Parathyroid adenoma (tissue), 2 donors: ENCODE measurements around the gene FNIP1.

Experiments used
- H2AFZ ChIP-seq: fragments of 300-600 bp; sonication (generic); one replicate; pipeline ENCODE4 v1.7.0; 2017; ENCODE audit warnings: antibody characterized with exemption, mild to moderate bottlenecking
- H3K27ac ChIP-seq: fragments of 300-600 bp; sonication (generic); one replicate; pipeline ENCODE4 v1.7.0; 2017
- H3K27me3 ChIP-seq: fragments of 300-600 bp; sonication (generic); one replicate; pipeline ENCODE4 v1.7.0; 2017; ENCODE audit warnings: low read length; ENCODE audit not compliant: control insufficient read depth, insufficient read depth
- H3K36me3 ChIP-seq: fragments of 300-600 bp; sonication (generic); one replicate; pipeline ENCODE4 v1.7.0; 2017; ENCODE audit warnings: low read length; ENCODE audit not compliant: control insufficient read depth, insufficient read depth
- H3K4me1 ChIP-seq: fragments of 300-600 bp; sonication (generic); one replicate; pipeline ENCODE4 v1.7.0; 2017; ENCODE audit warnings: control low read depth
- H3K4me2 ChIP-seq: fragments of 300-600 bp; sonication (generic); one replicate; pipeline ENCODE4 v1.7.0; 2017; ENCODE audit warnings: low read length
- H3K4me3 ChIP-seq: fragments of 300-600 bp; sonication (generic); one replicate; pipeline ENCODE4 v1.7.0; 2017; ENCODE audit warnings: low read depth, low read length
- H3K79me2 ChIP-seq: fragments of 300-600 bp; sonication (generic); one replicate; pipeline ENCODE4 v1.7.0; 2017; ENCODE audit warnings: control low read depth
- H3K9ac ChIP-seq: fragments of 300-600 bp; sonication (generic); one replicate; pipeline ENCODE4 v1.7.0; 2017; ENCODE audit warnings: mild to moderate bottlenecking
- H3K9me3 ChIP-seq: fragments of 300-600 bp; sonication (generic); one replicate; pipeline ENCODE4 v1.7.0; 2017; ENCODE audit warnings: low read length; ENCODE audit not compliant: control insufficient read depth
- TF ChIP-seq, protein P1 (sequence below): fragments of 300-600 bp; sonication (generic); IDR thresholded peaks from one replicate; pipeline ENCODE4 v1.7.0; 2017; ENCODE audit warnings: antibody characterized with exemption, mild to moderate bottlenecking
- donor health status: primary hyperparathyroidism.

Gene FNIP1

GRCh38 chr5:131644370-131644769, 152.4 kb downstream of the FNIP1 start:
- Histone ChIP-seq H3K79me2 (no peaks in the 10 kb centered on the region), H2AFZ (no peak overlapping the region), H3K27ac (no peak overlapping the region), H3K4me3 (no peak overlapping the region), H3K9me3 (no peaks in the 10 kb centered on the region), H3K4me1 (peaks cover 2% of the 10 kb centered on the region), H3K27me3 (no peaks in the 10 kb centered on the region), H3K9ac (no peak overlapping the region), H3K36me3 (no peaks in the 10 kb centered on the region), H3K4me2 (no peak overlapping the region)
- TF ChIP-seq, protein P1, sequence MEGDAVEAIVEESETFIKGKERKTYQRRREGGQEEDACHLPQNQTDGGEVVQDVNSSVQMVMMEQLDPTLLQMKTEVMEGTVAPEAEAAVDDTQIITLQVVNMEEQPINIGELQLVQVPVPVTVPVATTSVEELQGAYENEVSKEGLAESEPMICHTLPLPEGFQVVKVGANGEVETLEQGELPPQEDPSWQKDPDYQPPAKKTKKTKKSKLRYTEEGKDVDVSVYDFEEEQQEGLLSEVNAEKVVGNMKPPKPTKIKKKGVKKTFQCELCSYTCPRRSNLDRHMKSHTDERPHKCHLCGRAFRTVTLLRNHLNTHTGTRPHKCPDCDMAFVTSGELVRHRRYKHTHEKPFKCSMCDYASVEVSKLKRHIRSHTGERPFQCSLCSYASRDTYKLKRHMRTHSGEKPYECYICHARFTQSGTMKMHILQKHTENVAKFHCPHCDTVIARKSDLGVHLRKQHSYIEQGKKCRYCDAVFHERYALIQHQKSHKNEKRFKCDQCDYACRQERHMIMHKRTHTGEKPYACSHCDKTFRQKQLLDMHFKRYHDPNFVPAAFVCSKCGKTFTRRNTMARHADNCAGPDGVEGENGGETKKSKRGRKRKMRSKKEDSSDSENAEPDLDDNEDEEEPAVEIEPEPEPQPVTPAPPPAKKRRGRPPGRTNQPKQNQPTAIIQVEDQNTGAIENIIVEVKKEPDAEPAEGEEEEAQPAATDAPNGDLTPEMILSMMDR, result no peak

- Histone ChIP-seq H3K27ac (no peak overlapping the region), H2AFZ (no peak overlapping the region), H3K9ac (no peak overlapping the region), H3K9me3 (no peaks in the 10 kb centered on the region), H3K36me3 (no peaks in the 10 kb centered on the region), H3K79me2 (no peaks in the 10 kb centered on the region), H3K4me3 (no peak overlapping the region), H3K4me1 (peaks cover 8% of the 10 kb centered on the region), H3K27me3 (no peaks in the 10 kb centered on the region), H3K4me2 (no peak overlapping the region)
- TF ChIP-seq, protein P1, result no peak
Measured at GRCh38 chr5:131641494-131641893, 155.3 kb downstream of the FNIP1 start.

GRCh38 chr5:131640043-131640856, 156.6 kb downstream of the FNIP1 start:
- Histone ChIP-seq H2AFZ (no peak overlapping the region), H3K27me3 (no peaks in the 10 kb centered on the region), H3K4me3 (no peak overlapping the region), H3K79me2 (no peaks in the 10 kb centered on the region), H3K4me2 (no peak overlapping the region), H3K36me3 (no peaks in the 10 kb centered on the region), H3K27ac (no peak overlapping the region), H3K9ac (no peak overlapping the region), H3K9me3 (no peaks in the 10 kb centered on the region), H3K4me1 (peaks cover 15% of the 10 kb centered on the region)
- TF ChIP-seq, protein P1, result no peak

- Histone ChIP-seq H3K79me2 (peaks cover 3% of the 10 kb centered on the region), H3K36me3 (no peaks in the 10 kb centered on the region), H3K4me3 (no peak overlapping the region), H3K9me3 (no peaks in the 10 kb centered on the region), H3K27me3 (no peaks in the 10 kb centered on the region), H3K27ac (no peak overlapping the region), H2AFZ (no peak overlapping the region), H3K4me2 (no peak overlapping the region), H3K4me1 (peaks cover 16% of the 10 kb centered on the region), H3K9ac (no peak overlapping the region)
- TF ChIP-seq, protein P1, result no peak
Measured at GRCh38 chr5:131639148-131639547, 157.7 kb downstream of the FNIP1 start.

DNA sequence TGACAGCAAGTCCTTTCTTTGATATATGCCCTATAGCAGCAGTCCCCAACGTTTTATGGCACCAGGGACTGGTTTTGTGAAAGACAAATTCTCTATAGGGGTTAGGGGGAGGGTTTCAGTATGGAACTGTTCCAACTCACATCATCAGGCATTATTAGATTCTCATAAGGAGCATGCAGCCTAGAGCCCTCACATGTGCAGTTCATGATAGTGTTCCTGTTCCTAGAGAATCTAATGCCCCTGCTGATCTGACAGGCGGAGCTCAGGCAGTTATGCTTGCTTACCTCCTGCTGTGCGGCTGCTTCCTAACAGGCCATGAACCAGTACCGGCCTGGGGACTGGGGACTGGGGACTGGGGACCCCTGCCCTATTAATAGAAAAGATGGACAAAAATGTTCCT, 159.1 kb downstream of the FNIP1 start:
- H2AFZ ChIP-seq, result no peak overlapping the region
- H3K4me2 ChIP-seq, result no peak overlapping the region
- H3K27me3 ChIP-seq, result no peaks in the 10 kb centered on the region
- H3K9ac ChIP-seq, result no peak overlapping the region
- TF ChIP-seq, protein P1, result no peak
- peaks cover 18% of the 10 kb centered on the region for H3K4me1 ChIP-seq
- no peak overlapping the region for H3K4me3 ChIP-seq
- H3K9me3 ChIP-seq, result no peaks in the 10 kb centered on the region
- H3K36me3 ChIP-seq, result no peaks in the 10 kb centered on the region
- H3K79me2 ChIP-seq, result peaks cover 16% of the 10 kb centered on the region
- H3K27ac ChIP-seq, result no peak overlapping the region
